ENCODE results near the gene ANKRD50.

DNA sequence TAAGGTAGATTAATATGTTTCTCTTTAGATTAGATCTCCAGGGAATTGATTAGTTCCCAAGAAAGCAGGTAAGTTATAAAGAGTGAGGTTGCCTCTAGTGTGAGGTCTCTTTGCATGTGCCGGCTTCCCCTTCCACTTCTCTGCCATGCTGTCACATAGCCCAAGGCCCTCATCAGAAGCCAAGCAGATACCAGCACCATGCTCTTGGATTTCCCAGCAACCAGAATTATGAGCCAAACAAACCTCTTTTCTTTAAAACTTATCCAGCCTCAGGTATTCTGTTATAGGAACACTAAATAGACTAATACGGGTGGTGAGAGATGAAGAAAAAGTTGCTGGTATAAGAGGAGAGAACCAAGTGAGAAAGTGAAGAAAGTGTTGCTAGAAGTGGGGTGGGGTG, 15.1 kb downstream of the ANKRD50 start:
- no peak for TF ChIP-seq YY1 (IDR thresholded peaks at IDR 0.05; ENCODE audit: extremely low read depth, insufficient replicate concordance, low read depth, low read length)
- no peak for TF ChIP-seq JUND (IDR thresholded peaks at IDR 0.05)
- TF ChIP-seq POLR2A (IDR thresholded peaks at IDR 0.05; ENCODE audit: borderline replicate concordance, extremely low read depth, insufficient read depth, insufficient read length) = no peak
- TF ChIP-seq CTCF (IDR thresholded peaks at IDR 0.05 in 2 of 3, conservative IDR thresholded peaks at IDR 0.05 in 1 of 3; ENCODE audit: borderline replicate concordance in 1 of 3, insufficient read depth in 1 of 3, low read depth in 2 of 3, low read length in 2 of 3) = no peak
- TF ChIP-seq RAD21 (IDR thresholded peaks at IDR 0.05; ENCODE audit: low read depth) = no peak
- no peak for TF ChIP-seq REST (IDR thresholded peaks at IDR 0.05; ENCODE audit: low read depth)

All from HCT116 (cell line).